IMR-90 (cell line): Measurements from ENCODE around the gene GPR35. TPM values are rescaled to one million over a fixed set of nuclear protein-coding genes. Genes with fewer than 3 reads are reported as not detected.

Source experiments
- ATAC-seq: fragments of 200-7000 bp; cut with Tn5 transposase; 2 replicates; pipeline ENCODE4 v1.9.1; 2020; ENCODE audit warnings: low read depth, mild to moderate bottlenecking, moderate library complexity
- BruUV-seq: library from RNA; stranded (reverse); fragments of 400-500 nt; replicated peaks from 2 replicates; lab custom pipeline; 2021; lab: Mats Ljungman, UMichigan
- CTCF ChIA-PET: fragments of 300-600 bp; formaldehyde crosslinking; extraction: SDS; loops from one replicate; lab custom pipeline; 2021; ENCODE audit warnings: antibody characterized with exemption; lab: Yijun Ruan, JAX
- POLR2A ChIA-PET: fragments of 300-600 bp; sonication (Branson Sonifier 250); formaldehyde crosslinking; loops from one replicate; lab custom pipeline; 2022; ENCODE audit warnings: antibody characterized with exemption; ENCODE audit not compliant: unreplicated experiment; lab: Charles Lee
- DNase-seq: peaks from one replicate; pipeline ENCODE4 v3.0.0; 2013
- H2AFZ ChIP-seq: replicated peaks from 2 replicates; pipeline ENCODE3; 2013; ENCODE audit warnings: low read length, mild to moderate bottlenecking; ENCODE audit not compliant: poor library complexity
- H2AK5ac ChIP-seq: 2 replicates; pipeline ENCODE4 v1.6.1; 2013; ENCODE audit warnings: low read depth, low read length, inconsistent platforms
- H2AK9ac ChIP-seq: replicated peaks from 2 replicates; pipeline ENCODE3; 2013; ENCODE audit warnings: mild to moderate bottlenecking, low read depth, low read length, moderate library complexity; ENCODE audit not compliant: poor library complexity
- H2BK120ac ChIP-seq: 2 replicates; pipeline ENCODE4 v1.6.1; 2013; ENCODE audit warnings: low read depth, low read length, inconsistent platforms
- H2BK15ac ChIP-seq: 3 replicates; pipeline ENCODE4 v1.6.1; 2013; ENCODE audit warnings: low read depth, low read length, inconsistent platforms
- H2BK20ac ChIP-seq: 2 replicates; pipeline ENCODE4 v1.6.1; 2013; ENCODE audit warnings: low read depth, mild to moderate bottlenecking, inconsistent platforms, low read length, moderate library complexity
- H2BK5ac ChIP-seq: 2 replicates; pipeline ENCODE4 v1.6.1; 2013; ENCODE audit warnings: mild to moderate bottlenecking, low read depth, low read length, inconsistent platforms; ENCODE audit not compliant: poor library complexity, severe bottlenecking
- H3K14ac ChIP-seq: replicated peaks from 2 replicates; pipeline ENCODE4 v1.6.1; 2013; ENCODE audit warnings: low read depth, low read length, inconsistent platforms
- H3K18ac ChIP-seq: 2 replicates; pipeline ENCODE4 v1.6.1; 2013; ENCODE audit warnings: low read depth, low read length, control low read depth
- H3K23ac ChIP-seq: 2 replicates; pipeline ENCODE4 v1.6.1; 2013; ENCODE audit warnings: low read depth, low read length, inconsistent platforms
- H3K27ac ChIP-seq: 2 replicates; pipeline ENCODE4 v1.5.1; 2013; ENCODE audit warnings: mild to moderate bottlenecking, control low read depth, low read length; ENCODE audit not compliant: insufficient read depth
- H3K27me3 ChIP-seq: 2 replicates; pipeline ENCODE4 v1.6.1; 2013; ENCODE audit warnings: low read length; ENCODE audit not compliant: control insufficient read depth, insufficient read depth
- H3K36me3 ChIP-seq: 2 replicates; pipeline ENCODE4 v1.6.1; 2013; ENCODE audit warnings: low read length, mixed read lengths; ENCODE audit not compliant: control insufficient read depth, insufficient read depth
- H3K4ac ChIP-seq: 2 replicates; pipeline ENCODE4 v1.6.1; 2013; ENCODE audit warnings: low read depth, low read length, inconsistent platforms
- H3K4me1 ChIP-seq: 2 replicates; pipeline ENCODE4 v1.6.1; 2013; ENCODE audit warnings: low read length, mixed read lengths; ENCODE audit not compliant: control insufficient read depth, insufficient read depth
- H3K4me2 ChIP-seq: 2 replicates; pipeline ENCODE4 v1.6.1; 2013; ENCODE audit warnings: low read depth, mild to moderate bottlenecking, control low read depth, low read length, moderate library complexity
- H3K4me3 ChIP-seq: 2 replicates; pipeline ENCODE4 v1.5.1; 2013; ENCODE audit warnings: low read depth, mild to moderate bottlenecking, control low read depth, low read length, moderate library complexity; ENCODE audit not compliant: insufficient read depth
- H3K56ac ChIP-seq: 2 replicates; pipeline ENCODE4 v1.6.1; 2013; ENCODE audit warnings: low read length, inconsistent platforms; ENCODE audit not compliant: insufficient read depth; ENCODE audit errors: extremely low read depth
- H3K79me1 ChIP-seq, 2 experiments: 2 replicates each; pipeline ENCODE4 v1.6.1; 2013; ENCODE audit warnings: low read length in 2 of 2, inconsistent platforms in 1 of 2, low read depth in 1 of 2
- H3K9ac ChIP-seq: 2 replicates; pipeline ENCODE4 v1.6.1; 2013; ENCODE audit warnings: low read depth, low read length, control low read depth
- H3K9me1 ChIP-seq: 2 replicates; pipeline ENCODE4 v1.6.1; 2013; ENCODE audit warnings: low read length, inconsistent platforms; ENCODE audit not compliant: insufficient read depth
- H3K9me3 ChIP-seq: 2 replicates; pipeline ENCODE4 v1.6.1; 2013; ENCODE audit warnings: low read length; ENCODE audit not compliant: control insufficient read depth, insufficient read depth
- H4K20me1 ChIP-seq: 2 replicates; pipeline ENCODE4 v1.6.1; 2013; ENCODE audit warnings: low read length, inconsistent platforms; ENCODE audit not compliant: insufficient read depth
- H4K5ac ChIP-seq: 2 replicates; pipeline ENCODE4 v1.6.1; 2013; ENCODE audit warnings: mild to moderate bottlenecking, low read depth, low read length, control low read depth
- H4K8ac ChIP-seq, 2 experiments: 2 replicates each; pipeline ENCODE4 v1.6.1; 2013; ENCODE audit warnings: low read depth in 2 of 2, low read length in 2 of 2, control low read depth in 1 of 2, inconsistent platforms in 1 of 2
- H4K91ac ChIP-seq: 2 replicates; pipeline ENCODE4 v1.6.1; 2013; ENCODE audit warnings: low read depth, low read length, inconsistent platforms; ENCODE audit not compliant: insufficient read depth
- BHLHE40 ChIP-seq: fragments of 150-350 bp; IDR thresholded peaks from 2 replicates; pipeline ENCODE4 v1.6.1; 2016; ENCODE audit warnings: mild to moderate bottlenecking, low read depth, low read length
- MAFK ChIP-seq: IDR thresholded peaks from 2 replicates; pipeline ENCODE4 v1.6.1; 2012; ENCODE audit warnings: low read depth, low read length, improper control_type of control experiment
- MAZ ChIP-seq: IDR thresholded peaks from 2 replicates; pipeline ENCODE4 v1.6.1; 2012; ENCODE audit warnings: low read depth, mild to moderate bottlenecking, low read length, improper control_type of control experiment, moderate library complexity, borderline replicate concordance
- MXI1 ChIP-seq: IDR thresholded peaks from 2 replicates; pipeline ENCODE4 v1.6.1; 2012; ENCODE audit warnings: low read depth, mild to moderate bottlenecking, low read length, moderate library complexity, borderline replicate concordance
- NFE2L2 ChIP-seq: fragments of 150-350 bp; IDR thresholded peaks from 2 replicates; pipeline ENCODE4 v1.6.1; 2016; ENCODE audit warnings: low read depth, mild to moderate bottlenecking, low read length
- WGBS, 2 experiments: methylation state at CpG; one replicate each; pipeline versions ENCODE4 v1.1.5 to v1.1.7; 2013; ENCODE audit warnings: missing lambda C conversion rate in 2 of 2; ENCODE audit not compliant: insufficient read length in 1 of 2; ENCODE audit errors: extremely low coverage in 2 of 2; 5-methylcytosine and 5-hydroxymethylcytosine counted together
- dilution Hi-C: fragments of 300-500 bp; cut with HindIII; formaldehyde crosslinking; loops from one replicate; pipeline ENCODE4 v1.14.3; 2018; ENCODE audit warnings: low sequenced_read_pairs; ENCODE audit not compliant: unreplicated experiment
- in situ Hi-C: fragments of 300-500 bp; cut with MboI; formaldehyde crosslinking; loops from 3 replicates; pipeline ENCODE4 v1.14.3; 2019; ENCODE audit warnings: low sequenced_read_pairs, inconsistent platforms, mixed read lengths
- intact Hi-C: fragments of 100-400 bp; cut with micrococcal nuclease; formaldehyde crosslinking; loops from 2 replicates; pipeline ENCODE4 v1.10.0; 2022
- polyA plus RNA-seq, 3 experiments: library from polyadenylated mRNA; depleted of rRNA; stranded (reverse); fragments of >200 nt; gene quantifications; 2 replicates each; pipeline ENCODE4 v1.2.3, GENCODE V29; 2012; ENCODE audit warnings: low replicate concordance in 1 of 3
- total RNA-seq: library from RNA; depleted of rRNA; stranded (reverse); fragments of >200 nt; gene quantifications from 2 replicates; pipeline ENCODE4 v1.2.3, GENCODE V29; 2012
- TF ChIP-seq, protein P1 (sequence below): conservative IDR thresholded peaks from 2 replicates; pipeline ENCODE4 v1.5.1; 2012; ENCODE audit warnings: mild to moderate bottlenecking, low read depth, low read length, improper control_type of control experiment
- TF ChIP-seq, protein P2 (sequence below): fragments of 150-350 bp; IDR thresholded peaks from 2 replicates; pipeline ENCODE4 v1.6.1; 2017; ENCODE audit warnings: mild to moderate bottlenecking, antibody characterized with exemption, low read length, low read depth

GPR35 gene
- total and polyA plus RNA-seq, 2 of the 4 experiments (the other 2 are of a cell fraction): 0.31 TPM; not detected in 1

DNA sequence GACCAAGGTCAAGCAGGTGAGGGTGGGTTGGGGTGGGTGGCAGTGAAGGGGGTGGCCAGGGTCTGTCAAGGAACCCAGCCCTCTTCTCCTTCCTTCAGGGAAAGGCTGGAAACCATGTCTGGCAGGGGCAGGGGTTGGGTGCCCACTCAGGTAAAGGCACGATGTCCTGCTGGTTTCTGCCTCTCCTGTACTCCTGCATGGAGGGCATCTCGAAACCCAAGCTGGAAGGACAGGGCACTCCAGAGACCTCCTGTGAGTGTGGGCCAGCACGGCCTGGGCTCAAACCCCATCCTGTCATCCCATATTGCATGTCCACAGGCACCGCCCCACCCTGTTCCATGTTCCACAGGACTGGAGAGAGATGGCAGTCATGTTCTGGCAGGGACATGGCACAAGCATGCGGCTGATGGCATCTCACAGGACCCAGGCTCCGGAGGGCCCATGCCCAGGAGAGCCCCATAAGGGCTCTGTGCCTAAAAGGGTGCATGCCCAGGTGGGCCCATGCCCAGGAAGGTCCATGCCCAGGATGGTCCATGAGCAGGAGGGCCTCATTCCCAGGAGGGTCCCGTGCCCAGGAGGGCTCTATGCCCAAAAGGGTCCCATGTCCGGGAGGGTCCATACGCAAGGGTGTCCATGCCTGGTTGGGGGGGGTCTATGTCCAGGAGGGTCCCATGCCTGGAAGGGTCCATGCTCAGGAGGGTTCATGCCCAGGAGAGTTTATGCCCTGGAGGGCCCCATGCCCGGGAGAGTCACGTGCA is 6.4 kb downstream of the GPR35 start:
- Histone ChIP-seq H2BK5ac (no peak overlapping the region), H3K79me1 (no peaks in the 10 kb centered on the region), H3K9ac (no peak overlapping the region), H3K14ac (no peak overlapping the region), H3K4me3 (no peak overlapping the region), H3K9me1 (no peaks in the 10 kb centered on the region), H3K23ac (no peak overlapping the region), H4K5ac (no peak overlapping the region), H3K18ac (no peak overlapping the region), H4K8ac (no peak overlapping the region), H2BK20ac (no peak overlapping the region), H2BK120ac (no peak overlapping the region), H3K4me1 (peaks cover 2% of the 10 kb centered on the region; the same call in 1 of the 2 replicates), H3K56ac (no peak overlapping the region), H4K20me1 (no peaks in the 10 kb centered on the region), H3K27ac (no peak overlapping the region), H4K91ac (no peak overlapping the region), H3K4me2 (no peak overlapping the region), H3K4ac (no peak overlapping the region), H3K9me3 (peaks cover 11% of the 10 kb centered on the region), H2AFZ (no peak overlapping the region), H2AK5ac (no peak overlapping the region), H3K36me3 (no peaks in the 10 kb centered on the region), H2AK9ac (no peak overlapping the region), H2BK15ac (no peak overlapping the region), H3K27me3 (peaks cover 12% of the 10 kb centered on the region; the same call in 1 of the 2 replicates)
- ChIA-PET CTCF (no interaction called here), POLR2A (no interaction called here)
- no TSS peak for BruUV-seq
- no peak for TF ChIP-seq MXI1
- no peak for TF ChIP-seq BHLHE40
- no peak for TF ChIP-seq MAFK
- no peak for TF ChIP-seq MAZ
- TF ChIP-seq, protein P1, sequence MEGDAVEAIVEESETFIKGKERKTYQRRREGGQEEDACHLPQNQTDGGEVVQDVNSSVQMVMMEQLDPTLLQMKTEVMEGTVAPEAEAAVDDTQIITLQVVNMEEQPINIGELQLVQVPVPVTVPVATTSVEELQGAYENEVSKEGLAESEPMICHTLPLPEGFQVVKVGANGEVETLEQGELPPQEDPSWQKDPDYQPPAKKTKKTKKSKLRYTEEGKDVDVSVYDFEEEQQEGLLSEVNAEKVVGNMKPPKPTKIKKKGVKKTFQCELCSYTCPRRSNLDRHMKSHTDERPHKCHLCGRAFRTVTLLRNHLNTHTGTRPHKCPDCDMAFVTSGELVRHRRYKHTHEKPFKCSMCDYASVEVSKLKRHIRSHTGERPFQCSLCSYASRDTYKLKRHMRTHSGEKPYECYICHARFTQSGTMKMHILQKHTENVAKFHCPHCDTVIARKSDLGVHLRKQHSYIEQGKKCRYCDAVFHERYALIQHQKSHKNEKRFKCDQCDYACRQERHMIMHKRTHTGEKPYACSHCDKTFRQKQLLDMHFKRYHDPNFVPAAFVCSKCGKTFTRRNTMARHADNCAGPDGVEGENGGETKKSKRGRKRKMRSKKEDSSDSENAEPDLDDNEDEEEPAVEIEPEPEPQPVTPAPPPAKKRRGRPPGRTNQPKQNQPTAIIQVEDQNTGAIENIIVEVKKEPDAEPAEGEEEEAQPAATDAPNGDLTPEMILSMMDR: no peak
- TF ChIP-seq, protein P2, sequence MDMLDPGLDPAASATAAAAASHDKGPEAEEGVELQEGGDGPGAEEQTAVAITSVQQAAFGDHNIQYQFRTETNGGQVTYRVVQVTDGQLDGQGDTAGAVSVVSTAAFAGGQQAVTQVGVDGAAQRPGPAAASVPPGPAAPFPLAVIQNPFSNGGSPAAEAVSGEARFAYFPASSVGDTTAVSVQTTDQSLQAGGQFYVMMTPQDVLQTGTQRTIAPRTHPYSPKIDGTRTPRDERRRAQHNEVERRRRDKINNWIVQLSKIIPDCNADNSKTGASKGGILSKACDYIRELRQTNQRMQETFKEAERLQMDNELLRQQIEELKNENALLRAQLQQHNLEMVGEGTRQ: no peak
- no peak for TF ChIP-seq NFE2L2
- in situ Hi-C loops (no loop called here), intact Hi-C loops (no loop called here), dilution Hi-C loops (no loop called here)
- ATAC-seq (no peak), DNase-seq (no peak)
- 73% methylated on average over 7 of the region's 11 CpGs; no CpG with 5 or more reads in 1 of the 2 experiments for WGBS, 2 experiments
